ENCODE measurements around the gene JAM2.
"Not testable (repeated sequence)": the region's sequence is repeated elsewhere in the genome, so short reads cannot be mapped to it uniquely, and the experiment has no call there.

JAM2 gene

DNA sequence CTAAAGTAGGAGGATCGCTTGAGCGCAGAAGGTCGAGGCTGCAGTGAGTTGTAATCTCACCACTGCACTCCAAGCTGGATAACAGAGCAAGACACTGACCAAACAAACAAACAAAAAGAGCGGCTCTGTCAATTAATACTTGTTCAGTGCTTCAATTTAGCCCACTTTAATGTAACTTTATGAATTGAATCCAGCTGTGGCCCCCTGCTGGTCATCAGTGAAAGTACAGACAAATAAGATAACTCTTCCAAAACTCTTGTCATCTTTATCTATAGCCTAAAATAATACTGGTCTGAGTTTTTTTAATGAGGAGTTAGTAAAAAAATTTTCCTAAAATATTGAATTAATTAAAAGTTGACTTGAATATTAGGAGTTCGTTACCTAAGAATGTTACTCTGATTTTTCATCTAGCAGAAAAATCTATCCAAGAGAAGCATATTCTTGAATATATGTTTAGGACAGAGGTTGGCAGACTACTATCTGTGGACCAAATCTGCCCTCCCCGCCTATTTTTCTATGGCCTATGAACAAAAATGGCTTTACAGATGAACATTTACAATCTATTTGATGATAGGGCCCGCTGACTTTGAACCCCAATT is 69.5 kb downstream of the JAM2 start:
- TF ChIP-seq, protein P1, sequence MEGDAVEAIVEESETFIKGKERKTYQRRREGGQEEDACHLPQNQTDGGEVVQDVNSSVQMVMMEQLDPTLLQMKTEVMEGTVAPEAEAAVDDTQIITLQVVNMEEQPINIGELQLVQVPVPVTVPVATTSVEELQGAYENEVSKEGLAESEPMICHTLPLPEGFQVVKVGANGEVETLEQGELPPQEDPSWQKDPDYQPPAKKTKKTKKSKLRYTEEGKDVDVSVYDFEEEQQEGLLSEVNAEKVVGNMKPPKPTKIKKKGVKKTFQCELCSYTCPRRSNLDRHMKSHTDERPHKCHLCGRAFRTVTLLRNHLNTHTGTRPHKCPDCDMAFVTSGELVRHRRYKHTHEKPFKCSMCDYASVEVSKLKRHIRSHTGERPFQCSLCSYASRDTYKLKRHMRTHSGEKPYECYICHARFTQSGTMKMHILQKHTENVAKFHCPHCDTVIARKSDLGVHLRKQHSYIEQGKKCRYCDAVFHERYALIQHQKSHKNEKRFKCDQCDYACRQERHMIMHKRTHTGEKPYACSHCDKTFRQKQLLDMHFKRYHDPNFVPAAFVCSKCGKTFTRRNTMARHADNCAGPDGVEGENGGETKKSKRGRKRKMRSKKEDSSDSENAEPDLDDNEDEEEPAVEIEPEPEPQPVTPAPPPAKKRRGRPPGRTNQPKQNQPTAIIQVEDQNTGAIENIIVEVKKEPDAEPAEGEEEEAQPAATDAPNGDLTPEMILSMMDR (IDR thresholded peaks at IDR 0.05; ENCODE audit: control insufficient read depth, insufficient read depth, low read depth, low read length, missing control alignments) = peak; percentile 68

DNA sequence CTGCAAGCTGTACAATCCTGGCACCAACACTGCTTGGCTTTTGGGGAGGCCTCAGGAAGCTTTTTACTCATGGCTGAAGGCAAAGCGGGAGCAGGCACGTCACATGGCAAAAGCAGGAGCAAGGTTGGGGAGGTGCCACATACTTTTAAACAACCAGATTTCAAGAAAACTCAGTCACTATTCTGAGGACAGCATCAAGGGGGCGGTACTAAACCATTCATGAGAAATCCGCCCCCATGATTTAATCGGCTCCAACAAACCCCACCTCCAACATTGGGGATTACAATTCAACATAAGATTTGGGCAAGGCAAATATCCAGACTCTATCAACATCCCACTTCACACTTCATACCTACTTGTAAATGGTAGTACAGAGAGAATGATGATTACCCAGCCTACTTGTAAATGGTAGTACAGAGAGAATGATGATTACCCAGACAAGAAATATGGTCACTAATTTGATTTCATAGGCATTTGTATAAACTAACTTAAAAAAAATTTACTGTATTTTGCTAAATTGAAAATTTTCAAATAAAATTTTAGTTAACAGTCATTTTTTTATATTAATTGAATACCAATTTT is 70.7 kb downstream of the JAM2 start:
- no peak overlapping the region for H3K4me3 ChIP-seq (ENCODE audit: control insufficient read depth, low read depth, low read length)
- no peak for DNase-seq (ENCODE audit: low read depth)
- TF ChIP-seq, protein P1 (IDR thresholded peaks at IDR 0.05; ENCODE audit: control insufficient read depth, insufficient read depth, low read depth, low read length, missing control alignments) = no peak

More for the DNA sequence above, 69.5 kb downstream of the JAM2 start:
- DNase-seq (ENCODE audit: low read depth) = peak; percentile 14
- H3K4me3 ChIP-seq (ENCODE audit: control insufficient read depth, low read depth, low read length) = no peak overlapping the region

DNA sequence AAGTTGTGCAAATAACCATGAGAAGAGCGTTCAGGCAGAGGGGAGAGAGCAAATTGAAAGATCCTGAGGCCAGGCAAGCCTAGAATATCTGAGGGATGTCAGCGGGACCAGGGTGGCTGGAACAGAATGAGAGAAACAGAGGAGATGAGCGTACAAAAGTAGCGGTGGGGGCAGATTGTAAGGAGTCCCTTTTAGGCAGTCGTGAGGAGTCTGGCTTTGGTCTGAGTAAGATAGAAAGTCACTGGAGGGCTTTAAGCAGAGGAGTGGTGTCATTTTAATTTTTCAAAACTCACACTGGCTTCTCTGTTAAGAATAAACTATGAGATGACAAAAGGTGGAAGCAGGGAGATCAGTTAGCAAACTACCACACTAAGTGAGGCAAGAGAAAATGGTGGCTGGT is 71.5 kb downstream of the JAM2 start:
- no peak for DNase-seq (ENCODE audit: low read depth)
- no peak overlapping the region for H3K4me3 ChIP-seq (ENCODE audit: control insufficient read depth, low read depth, low read length)
- TF ChIP-seq, protein P1 (IDR thresholded peaks at IDR 0.05; ENCODE audit: control insufficient read depth, insufficient read depth, low read depth, low read length, missing control alignments) = no peak

DNA sequence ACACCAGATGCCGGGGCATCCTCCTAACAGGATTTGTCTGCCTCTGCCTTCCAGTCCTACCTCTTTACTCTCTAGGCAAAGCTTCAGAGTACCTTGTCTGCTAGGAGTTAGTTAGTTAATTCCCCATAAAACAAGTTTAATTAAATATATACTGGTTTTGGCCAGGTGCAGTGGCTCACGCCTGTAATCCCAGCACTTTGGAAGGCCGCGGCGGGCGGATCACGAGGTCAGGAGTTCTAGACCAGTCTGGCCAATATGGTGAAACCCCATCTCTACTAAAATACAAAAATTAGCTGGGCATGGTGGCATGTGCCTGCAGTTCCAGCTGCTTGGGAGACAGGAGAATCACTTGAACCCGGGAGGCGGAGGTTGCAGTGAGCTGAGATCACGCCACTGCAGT is 75.0 kb downstream of the JAM2 start:
- H3K4me3 ChIP-seq (ENCODE audit: control insufficient read depth, low read depth, low read length); DNase-seq (ENCODE audit: low read depth): not testable (repeated sequence)

DNA sequence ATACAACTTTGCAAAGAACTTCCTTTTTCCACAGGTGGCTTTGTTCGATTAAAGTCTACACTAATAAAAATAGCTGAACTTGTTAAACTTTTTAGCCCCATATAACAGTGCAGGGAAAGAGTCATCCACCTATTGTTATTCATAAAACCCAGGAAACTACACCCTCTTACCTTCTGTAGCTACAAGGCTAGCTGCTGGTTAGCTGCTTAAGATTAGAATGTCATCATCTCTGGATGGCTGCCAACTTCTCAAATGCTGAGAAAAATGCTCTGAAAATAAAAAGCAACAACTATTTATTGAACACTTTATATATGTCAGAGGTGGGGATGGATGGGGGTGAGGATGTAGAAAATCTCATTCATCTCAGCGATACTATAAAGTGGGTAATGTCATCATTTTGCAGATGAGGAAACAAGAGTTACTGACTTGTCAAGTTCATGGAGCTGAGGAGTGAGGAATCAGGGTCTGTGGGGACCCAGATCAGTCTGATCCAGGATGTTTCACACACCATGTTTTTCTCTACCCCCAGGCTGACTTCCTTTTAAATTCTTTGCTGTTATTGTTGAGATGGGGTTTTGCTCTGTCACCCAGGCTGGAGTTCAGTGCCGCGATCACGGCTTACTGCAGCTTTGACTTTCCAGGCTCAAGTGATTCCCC is 78.6 kb downstream of the JAM2 start:
- TF ChIP-seq, protein P1 (IDR thresholded peaks at IDR 0.05; ENCODE audit: control insufficient read depth, insufficient read depth, low read depth, low read length, missing control alignments) = no peak
- H3K4me3 ChIP-seq (ENCODE audit: control insufficient read depth, low read depth, low read length) = no peak overlapping the region
- no peak for DNase-seq (ENCODE audit: low read depth)

DNA sequence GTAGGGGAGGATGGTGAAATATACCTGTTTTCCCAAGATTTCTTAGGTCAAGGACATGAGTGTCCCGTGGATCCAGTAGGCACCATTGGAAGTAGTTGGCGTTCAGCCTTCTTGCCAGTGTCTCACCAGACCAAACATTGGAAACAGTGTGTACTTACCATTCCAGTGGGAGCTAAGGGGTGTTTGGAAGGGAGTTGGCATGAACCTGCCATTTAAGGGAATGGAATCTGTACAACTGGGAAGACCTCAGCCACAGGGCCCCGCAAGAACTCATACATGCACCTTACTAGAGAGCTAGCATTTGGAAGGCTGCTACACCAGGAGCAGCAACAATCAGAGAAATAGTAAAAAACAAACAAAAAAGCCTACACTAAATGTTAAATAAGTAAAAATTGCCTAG is 82.9 kb downstream of the JAM2 start:
- no peak for DNase-seq (ENCODE audit: low read depth)
- H3K4me3 ChIP-seq (ENCODE audit: control insufficient read depth, low read depth, low read length) = no peak overlapping the region
- TF ChIP-seq, protein P1 (IDR thresholded peaks at IDR 0.05; ENCODE audit: control insufficient read depth, insufficient read depth, low read depth, low read length, missing control alignments) = no peak

DNA sequence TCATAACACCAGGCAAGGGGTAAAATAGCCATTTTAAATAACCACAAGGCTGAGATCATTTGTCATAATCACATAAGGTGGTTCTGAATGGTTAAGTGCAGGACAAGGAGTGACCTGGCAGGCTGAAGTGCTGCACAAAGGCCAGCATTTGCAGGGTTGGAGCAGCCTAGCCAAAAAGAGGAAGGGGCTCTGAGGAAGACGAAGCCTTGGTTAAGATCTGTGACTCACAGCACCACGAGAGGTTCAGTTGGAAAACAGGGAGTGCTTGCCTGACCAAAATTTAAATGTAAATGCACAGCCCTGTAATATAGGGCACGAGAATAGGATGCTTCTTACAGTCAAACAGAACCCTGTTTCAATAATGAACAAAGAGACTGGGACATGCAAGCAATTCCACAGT is 83.6 kb downstream of the JAM2 start:
- no peak for DNase-seq (ENCODE audit: low read depth)

More for the DNA sequence above, 83.6 kb downstream of the JAM2 start:
- H3K4me3 ChIP-seq (ENCODE audit: control insufficient read depth, low read depth, low read length) = no peak overlapping the region
- TF ChIP-seq, protein P1 (IDR thresholded peaks at IDR 0.05; ENCODE audit: control insufficient read depth, insufficient read depth, low read depth, low read length, missing control alignments) = no peak
